COR-L47 (cell line): ENCODE measurements around the gene LY6G6D.

Experiments used
- DNase-seq: peaks from one replicate; lab custom pipeline; 2025; lab: John Stamatoyannopoulos, UW

The LY6G6D gene

DNA sequence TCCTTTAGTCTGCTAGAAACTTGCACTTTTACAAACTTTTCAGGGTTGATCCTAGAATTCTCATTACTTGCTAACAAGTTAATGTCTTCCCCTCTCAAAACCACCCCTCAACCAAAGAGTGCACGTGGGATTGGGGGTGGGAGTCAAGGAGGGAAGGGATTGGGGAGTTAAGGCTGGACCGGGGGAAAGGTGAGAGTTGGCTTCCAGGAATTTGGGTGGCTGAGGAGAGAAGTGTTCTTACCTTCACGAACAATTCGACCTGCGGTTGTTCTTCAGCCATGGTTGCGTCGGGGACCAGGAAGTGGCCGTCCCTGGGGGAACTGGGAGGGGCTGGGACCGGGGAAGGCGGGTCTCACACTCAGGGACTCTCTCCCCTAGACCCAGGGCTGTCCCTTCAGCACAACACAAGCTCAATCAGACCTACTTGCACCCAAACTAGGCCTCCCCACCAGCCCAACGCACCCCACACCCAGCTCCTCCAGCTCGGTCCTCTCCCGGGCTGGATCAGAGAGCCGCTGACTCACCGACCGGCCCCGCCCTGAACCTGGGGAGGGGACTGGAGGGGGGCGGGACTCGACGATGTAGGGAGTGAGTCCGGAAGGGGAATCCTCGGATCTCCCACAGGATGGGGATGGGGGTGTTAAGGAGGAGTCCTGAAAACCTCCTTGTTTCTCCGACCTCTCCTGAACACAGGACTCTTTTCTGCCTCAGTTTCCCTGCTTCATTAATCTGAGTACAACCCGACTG, 21.0 kb downstream of the LY6G6D start, which contains the start of gene CLIC1:
CLIC1 (minus strand) TSS at position 510 of the 747 bp plus-strand sequence; CDS start at position 280, 230 bp downstream.
- peak; percentile 63 for DNase-seq

DNA sequence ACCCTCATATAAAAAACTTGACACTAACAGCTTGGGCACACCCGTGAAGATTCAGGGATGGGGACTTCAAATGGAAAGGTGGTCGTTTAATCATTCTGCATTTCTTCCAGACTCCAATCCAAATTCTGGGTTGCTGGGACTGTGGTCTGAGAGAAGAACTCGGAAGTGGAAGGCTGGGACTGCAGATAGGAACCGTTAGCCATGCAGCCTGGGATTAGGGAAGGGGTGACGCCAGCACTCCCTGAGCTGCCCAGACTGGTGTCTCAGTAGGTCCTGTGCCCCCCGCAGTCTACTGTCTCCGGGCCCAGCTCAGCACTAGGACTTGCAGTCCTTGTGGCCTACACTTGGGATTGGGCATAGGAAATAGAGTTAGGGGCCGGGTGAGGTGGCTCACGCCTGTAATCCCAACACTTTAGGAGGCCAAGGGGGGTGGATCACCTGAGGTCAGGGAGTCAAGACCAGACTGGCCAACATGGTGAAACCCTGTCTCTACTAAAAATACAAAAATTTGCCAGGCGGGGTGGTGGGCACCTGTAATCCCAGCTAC, 21.7 kb downstream of the LY6G6D start:
- no peak for DNase-seq

DNA sequence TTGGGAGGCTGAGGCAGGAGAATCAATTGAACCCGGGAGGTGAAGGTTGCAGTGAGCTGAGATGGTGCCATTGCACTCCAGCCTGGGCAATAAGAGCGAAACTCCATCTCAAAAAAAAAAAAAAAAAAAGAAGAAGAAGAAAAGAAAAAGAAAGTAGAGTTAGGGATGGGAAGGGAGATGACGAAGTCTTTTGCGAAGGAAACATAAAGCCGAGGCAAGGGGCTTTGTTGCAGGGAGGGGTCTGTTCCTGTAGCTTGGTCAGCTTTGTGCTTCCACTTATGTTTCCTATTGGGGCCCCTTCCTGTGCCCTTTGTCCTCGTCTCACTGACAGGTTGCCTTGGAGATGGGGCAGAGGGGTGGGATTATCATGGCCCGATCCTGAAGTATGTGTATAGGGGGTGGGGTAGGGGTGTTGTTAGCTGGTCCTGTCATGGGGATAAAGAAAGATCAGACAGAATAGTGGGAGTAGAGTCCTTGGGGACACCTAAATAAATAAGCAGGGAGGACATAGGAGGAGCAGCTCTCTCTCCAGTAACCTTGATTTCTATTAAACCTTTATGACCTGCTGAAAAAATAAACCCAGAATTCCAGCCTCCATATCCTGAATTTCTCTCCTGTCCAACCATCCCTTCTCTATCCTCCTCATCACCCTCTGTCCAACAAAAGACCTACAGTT, 22.3 kb downstream of the LY6G6D start:
- no peak for DNase-seq

DNA sequence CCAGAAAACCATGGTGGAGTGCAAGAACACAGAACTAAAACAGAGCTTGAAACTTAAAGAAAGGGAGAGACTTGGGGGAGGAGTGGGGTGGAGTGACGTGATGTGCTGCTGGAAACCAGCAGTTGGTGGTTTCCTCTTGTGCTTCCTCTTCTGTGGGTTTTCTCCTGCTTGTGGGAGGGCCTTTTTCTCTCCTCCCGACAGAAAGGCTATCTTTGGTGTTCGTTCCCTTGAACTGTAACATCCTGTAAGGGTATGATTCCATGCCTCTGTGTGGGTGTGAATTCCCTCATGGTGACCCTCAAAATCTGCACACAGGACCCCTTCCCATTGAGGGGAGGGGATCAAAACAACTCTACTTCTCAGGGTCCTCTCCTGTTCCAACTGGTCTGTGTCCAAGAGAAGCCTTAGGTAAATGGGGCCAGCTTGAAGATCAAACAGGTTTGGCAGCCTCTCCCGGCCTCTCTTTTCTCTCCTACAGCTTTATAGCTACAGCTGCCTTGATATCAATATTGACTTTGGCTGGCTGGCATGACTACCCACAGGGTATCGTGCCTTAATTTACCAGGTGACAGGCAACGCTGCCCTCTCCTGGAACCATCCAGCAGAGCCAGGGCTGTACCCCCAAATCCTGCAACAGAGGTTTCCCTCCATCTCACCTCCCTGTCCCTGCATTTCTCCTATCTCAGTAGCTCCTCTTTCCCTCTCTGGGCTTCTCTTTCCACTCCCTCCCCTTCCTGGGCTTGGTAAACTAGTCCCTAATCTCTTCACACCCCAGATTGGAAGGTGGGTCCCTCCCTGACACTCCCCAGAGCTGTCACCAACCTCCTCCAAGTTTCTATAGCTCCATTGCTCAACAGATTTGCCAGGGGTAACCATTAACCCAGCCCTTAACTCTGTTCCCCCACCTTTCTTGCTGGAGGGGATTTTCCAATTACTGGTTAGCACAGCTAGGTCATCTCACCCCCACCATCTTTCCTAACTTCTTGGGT, 23.1 kb downstream of the LY6G6D start:
- DNase-seq, result peak; percentile 92

GRCh38 chr6:31739639-31740396, 24.7 kb downstream of the LY6G6D start, which contains the start of gene MSH5:
Gene MSH5, plus strand, starts transcription at chr6:31740005. Its CDS starts 462 bp downstream, at chr6:31740467.
- DNase-seq, result peak; percentile 99

DNA sequence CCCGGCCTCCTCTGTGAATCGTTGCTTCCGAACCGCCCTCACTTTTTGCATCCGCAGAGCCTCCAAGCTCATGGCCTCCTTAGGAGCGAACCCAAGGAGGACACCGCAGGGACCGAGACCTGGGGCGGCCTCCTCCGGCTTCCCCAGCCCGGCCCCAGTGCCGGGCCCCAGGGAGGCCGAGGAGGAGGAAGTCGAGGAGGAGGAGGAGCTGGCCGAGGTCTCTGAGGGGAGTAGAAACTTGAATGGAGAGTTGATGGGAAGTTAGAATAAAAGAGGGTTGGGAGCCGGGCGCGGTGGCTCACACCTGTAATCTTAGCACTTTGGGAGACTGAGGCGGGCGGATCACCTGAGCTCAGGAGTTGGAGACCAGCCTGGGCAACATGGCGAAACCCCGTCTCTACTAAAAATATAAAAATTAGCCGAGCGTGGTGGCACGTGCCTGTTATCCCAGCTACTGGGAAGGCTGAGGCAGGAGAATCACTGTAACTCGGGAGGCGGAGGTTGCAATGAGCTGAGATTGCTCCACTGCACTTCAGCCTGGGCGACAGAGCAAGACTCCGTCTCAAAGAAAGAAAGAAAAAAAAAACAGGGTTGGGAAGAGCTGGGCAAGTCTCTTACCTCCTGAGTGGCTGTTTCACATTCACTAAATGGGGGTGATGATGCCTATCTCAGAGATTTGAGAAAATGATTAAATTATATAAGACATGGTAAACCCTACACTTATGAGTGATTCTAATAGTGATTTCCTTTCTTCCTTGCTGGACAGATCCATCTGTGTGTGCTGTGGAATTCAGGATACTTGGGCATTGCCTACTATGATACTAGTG, 25.5 kb downstream of the LY6G6D start:
- no peak for DNase-seq

- DNase-seq, result no peak
These were observed 26.7 kb downstream of the LY6G6D start for GRCh38 chr6:31741815-31742214.

GRCh38 chr6:31742894-31743293, 27.7 kb downstream of the LY6G6D start:
- no peak for DNase-seq

DNA sequence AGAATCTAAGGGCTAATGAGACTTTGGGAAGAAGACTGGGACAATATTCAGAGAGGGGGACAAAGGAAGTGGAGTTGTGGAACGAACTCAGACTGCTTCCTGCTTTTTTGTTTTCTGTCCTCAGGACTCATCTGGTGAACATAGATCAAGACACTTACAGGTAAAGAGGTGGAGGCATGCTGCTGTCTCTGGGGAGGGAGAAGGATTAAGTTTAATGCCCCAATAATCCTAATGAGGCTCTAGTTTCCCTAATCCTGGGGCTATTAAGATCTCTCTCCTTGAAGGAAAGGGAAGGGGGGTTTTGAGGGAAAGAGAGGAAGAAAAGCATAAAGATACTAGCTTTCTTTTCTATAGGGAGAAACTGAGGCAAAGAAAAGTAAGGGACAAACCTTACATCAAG, 29.3 kb downstream of the LY6G6D start:
- no peak for DNase-seq

DNA sequence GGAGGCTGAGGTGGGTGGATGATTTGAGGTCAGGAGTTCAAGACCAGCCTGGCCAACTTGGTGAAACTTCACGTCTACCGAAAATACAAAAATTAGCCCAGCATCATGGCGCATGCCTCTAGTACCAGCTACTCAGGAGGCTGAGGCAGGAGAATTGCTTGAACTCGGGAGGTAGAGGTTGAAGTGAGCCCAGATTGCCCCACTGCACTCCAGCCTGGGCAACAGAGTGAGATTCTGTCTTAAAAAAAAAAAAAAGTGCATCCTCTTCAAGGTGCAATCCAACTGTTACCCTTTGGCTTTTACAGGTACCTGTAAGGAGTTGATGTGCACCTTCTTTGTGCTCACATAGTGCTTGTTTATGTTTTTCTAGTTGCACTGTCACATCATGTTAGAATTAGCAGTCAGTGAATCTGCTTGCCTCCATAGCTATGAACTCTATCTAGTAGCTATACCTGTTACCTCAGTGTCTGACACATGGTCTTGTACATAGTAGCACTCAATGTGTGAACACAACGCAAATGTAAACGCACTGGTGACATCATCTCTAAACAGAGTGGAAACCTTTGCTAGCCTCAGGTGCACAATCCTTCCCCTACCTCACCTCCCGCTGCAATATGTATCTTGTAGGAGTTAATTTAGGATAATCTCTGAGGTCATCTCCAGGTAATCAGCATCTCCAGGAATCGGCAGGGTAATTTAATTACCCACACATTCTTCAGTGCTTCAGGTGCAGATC, 34.3 kb downstream of the LY6G6D start:
- no peak for DNase-seq

GRCh38 chr6:31750411-31751022, 35.4 kb downstream of the LY6G6D start:
- no peak for DNase-seq

GRCh38 chr6:31752739-31753319, 37.7 kb downstream of the LY6G6D start:
- DNase-seq, result no peak

GRCh38 chr6:31758281-31758680, 43.1 kb downstream of the LY6G6D start:
- no peak for DNase-seq

DNA sequence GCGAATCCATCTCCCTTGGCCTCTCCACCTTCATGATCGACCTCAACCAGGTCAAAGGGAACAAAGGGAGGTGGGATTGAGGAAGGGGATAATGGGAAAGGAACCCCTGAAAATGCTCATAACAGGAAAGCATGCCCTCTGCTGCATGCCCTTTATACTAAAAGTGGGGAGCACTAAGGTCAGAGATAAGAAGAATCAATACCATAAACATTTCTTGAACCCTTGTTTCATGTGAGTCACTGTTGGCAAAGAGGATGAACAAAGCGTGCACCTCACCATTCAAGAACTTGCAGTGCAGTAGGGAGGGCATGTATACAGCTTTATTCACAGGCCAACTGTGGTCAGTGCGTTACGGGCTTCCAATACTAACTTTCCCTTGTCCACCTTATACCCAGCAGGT, 45.6 kb downstream of the LY6G6D start:
- DNase-seq, result no peak

DNA sequence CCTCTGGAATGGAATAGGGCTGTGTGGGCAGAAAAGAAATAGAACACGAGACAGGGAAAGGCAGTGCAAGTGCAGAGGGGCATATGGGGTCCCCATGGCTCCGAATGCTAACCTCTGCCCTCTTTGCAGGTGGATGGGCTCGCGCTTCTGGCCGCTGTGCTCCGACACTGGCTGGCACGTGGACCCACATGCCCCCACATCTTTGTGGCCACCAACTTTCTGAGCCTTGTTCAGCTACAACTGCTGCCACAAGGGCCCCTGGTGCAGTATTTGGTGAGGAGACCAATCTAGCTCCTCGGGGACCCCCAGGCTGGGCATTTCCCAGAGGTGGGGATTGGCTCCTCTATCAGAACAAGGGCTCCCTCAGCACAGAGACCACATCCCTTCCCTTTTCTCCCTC, 46.2 kb downstream of the LY6G6D start:
- DNase-seq, result no peak

DNA sequence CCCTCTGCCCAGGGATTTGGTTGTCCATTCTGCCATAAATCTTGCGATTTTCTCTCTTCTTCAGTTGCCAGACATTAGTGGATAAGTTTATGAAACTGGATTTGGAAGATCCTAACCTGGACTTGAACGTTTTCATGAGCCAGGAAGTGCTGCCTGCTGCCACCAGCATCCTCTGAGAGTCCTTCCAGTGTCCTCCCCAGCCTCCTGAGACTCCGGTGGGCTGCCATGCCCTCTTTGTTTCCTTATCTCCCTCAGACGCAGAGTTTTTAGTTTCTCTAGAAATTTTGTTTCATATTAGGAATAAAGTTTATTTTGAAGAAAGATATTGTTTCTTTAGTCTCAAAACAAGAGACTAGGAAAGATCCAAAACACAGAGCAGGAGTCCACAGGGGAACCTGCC, 47.2 kb downstream of the LY6G6D start, which contains the start of gene SAPCD1:
SAPCD1 (plus strand) TSS at position 301 of the 400 bp plus-strand sequence. CDS start 399 bp downstream, outside the sequence.
- no peak for DNase-seq

DNA sequence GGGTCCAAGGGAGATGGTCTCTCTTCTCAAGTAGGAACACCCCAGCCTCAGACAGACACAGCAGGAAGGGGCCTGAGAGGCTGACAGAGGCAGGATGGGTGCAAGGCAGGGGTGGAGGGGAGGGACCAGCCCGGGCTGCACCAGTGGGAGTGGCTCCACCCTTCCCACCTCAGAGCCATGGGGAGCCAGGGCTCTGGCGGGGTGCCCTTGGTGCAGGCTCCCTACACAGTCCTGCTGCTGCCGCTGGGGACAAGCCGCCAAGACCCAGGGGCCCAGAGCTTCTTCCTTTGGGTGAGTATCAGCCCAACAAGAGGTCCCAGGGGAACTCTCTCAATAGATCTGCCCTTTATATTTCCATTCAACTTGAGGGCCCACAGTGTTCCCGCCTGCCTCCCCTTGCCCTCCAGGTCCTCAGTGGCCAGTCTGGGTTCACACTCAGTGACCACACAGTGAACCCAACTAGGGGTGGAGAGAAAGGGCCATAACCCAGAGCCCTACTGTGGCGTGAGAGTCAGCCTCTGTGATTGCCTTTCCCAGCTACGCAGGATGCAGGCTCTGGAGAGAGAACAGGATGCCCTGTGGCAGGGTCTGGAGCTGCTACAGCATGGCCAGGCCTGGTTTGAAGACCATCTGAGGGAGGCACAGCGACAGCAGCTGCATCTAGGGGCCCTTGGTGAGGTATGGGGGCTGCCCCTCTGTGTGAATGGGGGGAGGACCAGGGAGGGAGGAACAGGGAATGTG, 47.9 kb downstream of the LY6G6D start:
- no peak for DNase-seq

GRCh38 chr6:31763619-31763940, 48.4 kb downstream of the LY6G6D start:
- DNase-seq, result peak; percentile 12
